Inflammatory macrophage treated with lipopolysaccharide for 4 hours (primary cell): Measurements from ENCODE around the gene RTP5.
"Not testable (repeated sequence)": the region's sequence is repeated elsewhere in the genome, so short reads cannot be mapped to it uniquely, and the experiment has no call there.

Experiments
- DNase-seq: peaks from one replicate; pipeline ENCODE4 v3.0.0-alpha.2; 2020

RTP5 gene

DNA sequence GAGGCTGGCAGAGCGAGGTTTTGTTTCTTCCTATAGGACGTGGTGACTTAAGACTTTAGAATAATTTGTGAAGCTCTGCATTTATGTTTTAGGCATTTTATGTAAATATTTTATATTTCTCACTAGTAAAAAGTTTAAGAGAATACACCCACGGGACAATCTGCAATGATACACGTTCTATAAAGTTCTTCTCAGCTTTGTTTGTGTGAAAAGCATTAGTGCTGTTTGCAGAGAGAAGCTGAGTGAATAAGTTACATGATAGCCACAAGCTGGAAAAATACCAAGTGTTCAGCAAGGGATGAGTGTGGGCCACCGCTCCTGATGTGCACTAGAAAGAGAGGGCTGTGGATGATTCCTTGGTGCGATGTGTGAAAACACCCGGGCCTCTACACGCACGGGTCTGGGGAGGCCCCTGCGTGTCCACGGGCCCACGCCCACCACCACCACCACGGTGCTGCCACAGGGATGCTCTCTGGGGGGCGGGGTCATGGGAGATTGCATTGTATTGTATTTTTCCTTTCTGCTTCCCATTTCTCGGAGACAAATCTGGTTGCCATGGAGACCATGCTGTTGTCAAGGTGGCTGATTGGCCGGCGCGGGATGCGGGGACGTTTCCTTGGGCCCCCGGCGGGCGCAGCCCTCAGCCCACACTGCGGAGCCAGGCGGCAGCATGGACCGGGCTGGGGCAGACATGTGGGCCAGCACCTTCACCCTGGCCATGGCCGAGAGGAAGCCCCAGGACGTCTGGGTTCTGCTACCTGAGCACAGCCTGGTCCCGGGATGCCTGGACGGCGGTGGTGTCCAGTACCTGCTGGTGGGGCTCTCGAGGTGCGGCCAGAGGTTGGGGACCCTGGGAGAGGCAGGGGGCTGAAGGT, at the start of gene RTP5:
Gene RTP5 (plus strand): TSS at position 643 of the 875 bp plus-strand sequence. CDS start 28 bp downstream, at position 671.
- no peak for DNase-seq

DNA sequence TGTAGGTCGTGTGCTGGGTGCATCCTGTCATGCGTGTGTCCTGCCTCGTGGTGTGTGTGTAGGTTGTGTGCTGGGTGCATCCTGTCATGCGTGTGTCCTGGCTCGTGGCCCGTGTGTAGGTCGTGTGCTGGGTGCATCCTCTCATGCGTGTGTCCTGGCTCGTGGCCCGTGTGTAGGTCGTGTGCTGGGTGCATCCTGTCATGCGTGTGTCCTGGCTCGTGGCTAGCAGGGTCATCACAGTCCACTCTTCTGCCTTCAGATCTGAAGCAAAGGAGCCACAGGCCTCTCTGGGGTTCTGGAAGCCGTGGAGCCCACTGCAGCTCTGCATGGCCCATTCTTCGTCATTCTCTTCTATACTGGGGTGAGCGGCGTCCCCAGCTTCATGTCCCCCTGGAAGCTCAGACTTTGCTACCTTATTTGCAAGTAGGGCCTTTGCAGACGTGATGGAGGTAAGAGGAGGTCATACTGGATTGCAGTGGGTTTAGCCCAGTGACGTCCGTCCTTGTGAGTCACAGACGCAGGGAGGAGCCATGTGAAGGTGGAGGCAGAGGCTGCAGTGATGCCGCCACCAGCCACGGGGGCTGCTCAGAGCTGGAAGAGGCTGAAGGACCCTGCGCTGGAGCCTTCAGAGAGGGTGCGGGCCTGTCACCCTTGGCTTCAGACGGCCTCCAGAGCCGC, 49.4 kb upstream of the RTP5 start:
- DNase-seq, result not testable (repeated sequence)

DNA sequence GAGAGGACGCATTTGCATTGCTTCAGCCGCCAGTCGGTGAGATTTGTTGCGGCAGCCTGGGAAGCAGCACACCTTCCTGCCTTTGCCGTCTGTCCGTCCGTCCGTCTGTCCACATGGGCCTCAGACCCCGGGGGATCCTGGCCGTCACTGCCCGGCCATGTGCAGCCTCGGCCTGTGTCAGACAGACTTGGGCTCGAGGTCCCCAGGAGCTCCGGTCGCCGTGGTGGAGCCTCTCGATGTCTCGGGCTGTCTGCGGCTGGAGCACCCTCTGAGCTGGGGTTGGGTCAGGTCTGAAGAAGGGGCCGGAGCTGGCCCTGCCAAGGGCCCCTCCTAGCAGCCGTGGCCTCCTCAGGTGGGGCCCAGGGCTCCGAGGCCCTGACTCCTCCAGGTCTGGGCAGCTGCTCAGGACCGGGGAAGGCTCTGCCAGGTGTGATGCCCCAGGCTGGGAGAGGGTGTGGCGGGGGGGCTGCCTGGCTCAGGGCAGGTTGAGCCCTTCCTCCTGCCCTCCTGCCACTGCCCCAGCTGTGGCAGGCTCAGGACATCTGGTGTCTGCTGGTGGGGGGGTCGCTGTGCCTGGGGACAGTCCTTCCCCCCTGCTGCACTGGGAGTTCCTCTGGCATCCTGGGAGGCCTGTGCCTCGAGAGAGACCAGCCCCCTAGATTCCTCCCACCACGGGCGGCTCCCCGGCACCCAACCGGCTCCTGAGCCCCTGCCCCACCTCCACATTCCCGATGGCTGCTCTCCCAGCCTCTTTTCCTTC, 48.7 kb upstream of the RTP5 start:
- no peak for DNase-seq

DNA sequence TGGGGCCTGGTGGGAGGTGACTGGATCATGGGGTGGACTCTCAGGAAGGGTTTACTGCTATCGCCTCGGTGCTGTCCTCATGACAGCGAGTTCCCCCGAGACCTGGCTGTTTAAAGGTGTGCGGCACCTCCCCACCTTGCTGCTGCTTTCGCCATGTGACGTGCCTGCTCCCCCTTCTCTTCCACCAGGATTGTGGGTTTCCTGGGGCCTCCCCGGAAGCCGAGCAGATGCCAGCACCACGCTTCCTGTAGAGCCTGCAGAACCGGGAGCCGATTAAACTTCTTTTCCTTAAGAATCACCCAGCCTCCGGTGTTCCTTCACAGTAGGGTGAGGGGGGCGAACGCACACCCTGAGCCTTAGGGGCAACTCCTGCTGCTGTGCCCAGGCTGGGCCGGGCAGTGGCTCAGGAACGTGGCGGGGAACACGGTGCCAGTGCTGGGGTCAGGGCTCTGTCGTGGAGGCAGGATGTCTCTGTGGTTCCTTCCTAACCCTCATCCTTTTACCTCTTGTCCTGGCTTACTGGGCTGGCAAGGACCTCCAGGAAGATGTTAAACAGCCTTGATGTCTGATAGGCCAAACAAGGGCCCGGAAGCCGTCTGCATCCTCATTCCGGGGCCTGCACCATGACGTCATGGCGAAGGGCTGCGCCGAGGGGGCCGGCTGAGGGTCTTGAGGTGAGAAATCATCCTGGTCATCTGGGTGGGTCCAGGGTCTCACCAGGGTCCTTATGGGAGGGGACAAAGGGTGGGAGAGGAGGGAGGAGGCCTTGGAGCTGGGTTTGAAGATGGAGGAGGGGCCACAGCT, 47.9 kb upstream of the RTP5 start:
- no peak for DNase-seq

- no peak for DNase-seq
Observed at GRCh38 chr2:241822264-241822623, 47.3 kb upstream of the RTP5 start.

DNA sequence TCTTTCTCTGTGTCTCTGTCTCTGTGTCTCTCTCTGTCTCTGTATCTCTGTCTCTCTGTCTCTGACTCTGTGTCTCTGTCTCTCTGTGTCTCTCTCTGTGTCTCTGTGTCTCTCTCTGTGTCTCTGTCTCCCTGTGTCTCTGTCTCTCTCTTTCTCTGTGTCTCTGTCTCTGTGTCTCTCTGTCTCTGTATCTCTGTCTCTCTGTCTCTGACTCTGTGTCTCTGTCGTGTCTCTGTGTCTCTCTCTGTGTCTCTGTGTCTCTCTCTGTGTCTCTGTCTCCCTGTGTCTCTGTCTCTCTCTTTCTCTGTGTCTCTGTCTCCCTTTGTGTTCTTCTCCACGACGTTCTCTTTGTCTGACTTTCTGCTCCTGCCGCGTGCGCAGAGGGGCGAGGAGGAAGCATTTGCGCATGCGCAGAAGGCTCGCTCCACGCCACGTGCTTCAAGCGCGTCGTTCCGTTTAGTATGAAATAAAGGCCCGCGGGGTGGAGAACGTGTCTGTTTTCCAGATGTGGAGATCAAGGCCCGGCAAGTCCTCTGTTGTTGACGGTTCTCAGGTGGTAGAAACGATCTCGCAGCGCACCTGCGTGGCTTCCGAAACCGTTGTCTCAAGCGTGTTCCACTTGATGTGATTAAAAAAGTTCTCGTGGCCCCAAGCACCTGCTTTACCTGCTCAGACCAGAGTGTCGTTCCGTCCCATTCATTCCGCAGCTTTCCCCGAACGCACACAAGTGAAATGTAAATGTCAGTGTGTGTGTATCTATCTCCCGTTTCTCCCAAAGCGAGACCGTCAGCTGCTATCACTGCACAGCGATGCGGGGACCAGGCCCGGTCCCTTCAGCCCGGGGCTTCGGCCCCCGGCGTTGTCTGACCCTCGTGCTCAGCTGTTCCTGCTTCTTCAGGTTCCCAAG, 45.7 kb upstream of the RTP5 start:
- DNase-seq, result not testable (repeated sequence)

DNA sequence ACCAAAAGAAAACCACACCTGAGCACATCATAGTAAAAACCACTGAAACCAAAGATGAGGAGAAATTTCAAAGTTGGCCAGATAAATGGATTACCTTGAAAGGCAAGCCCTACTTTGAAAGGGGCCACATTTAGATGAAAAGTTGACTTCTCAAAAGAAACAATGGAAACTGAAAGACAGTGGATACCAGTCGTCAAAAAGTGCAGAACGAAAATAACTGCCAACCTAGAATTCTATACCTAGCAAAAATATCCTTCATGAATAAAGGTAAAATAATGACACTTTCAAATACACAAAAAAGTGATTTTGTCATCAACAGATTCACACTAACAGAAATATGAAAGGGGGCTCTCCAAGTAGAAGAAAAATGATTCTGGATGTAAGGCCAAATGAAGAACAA, 42.1 kb upstream of the RTP5 start:
- DNase-seq, result no peak

DNA sequence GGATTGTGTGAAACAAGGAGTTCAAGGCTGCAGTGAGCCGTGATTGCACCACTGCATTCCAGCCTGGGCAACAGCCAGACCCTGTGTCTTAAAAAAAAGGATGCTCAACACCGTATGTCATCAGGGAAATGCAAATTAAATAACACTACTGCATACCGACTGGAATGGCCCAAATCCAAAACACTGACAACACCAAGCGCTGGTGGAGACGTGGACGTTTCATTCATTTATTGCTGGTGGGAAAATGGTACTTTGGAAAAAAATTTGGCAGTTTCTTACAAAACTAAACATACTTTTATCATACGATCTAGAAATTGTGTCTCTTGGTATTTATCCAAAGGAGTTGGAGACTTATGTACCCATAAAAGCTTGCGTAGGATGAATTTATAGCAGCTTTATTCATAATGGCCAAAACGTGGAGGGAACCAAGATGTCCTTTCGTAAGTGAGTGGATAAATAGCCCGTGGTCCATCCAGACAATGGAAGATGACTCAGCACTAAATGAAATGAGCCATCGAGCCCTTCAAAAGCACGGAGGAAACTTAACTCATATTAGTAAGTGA, 36.3 kb upstream of the RTP5 start:
- no peak for DNase-seq

DNA sequence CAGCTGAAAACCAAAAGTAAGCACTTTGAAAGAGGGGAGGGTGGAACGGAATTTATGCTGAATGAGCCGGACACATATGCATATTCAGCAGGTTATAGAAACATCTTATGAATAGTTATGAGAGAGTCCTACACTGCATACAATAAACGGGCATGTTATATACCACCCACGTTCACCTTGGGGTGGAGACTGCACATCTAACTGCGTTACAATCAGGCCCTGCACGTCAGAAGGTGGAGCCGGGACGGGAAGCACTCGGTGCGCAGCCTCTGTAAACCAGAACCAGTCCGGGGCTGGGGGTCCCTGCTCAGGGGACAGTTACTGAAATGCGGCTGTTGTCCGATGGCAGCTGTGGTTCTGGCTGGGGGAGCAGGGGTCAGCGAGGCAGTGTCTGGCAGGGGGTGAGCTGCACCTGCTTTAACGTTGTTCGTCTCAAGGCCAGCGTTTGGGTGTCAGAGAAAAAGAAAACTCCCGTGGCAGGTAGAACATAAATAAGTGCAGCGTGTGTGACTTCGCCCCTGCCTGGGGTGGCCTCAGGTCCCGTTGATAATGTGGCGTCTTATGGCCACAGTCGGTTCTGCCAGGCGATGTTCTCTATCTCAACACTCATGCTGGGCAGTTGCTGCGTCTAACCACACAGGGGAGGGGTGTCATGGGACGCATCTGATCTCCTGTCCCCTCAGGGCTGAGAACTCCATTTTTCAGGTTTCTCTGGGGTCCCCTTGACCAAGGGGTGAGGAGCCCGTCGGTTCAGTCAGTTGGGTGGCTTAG, 35.6 kb upstream of the RTP5 start:
- DNase-seq, result not testable (repeated sequence)

DNA sequence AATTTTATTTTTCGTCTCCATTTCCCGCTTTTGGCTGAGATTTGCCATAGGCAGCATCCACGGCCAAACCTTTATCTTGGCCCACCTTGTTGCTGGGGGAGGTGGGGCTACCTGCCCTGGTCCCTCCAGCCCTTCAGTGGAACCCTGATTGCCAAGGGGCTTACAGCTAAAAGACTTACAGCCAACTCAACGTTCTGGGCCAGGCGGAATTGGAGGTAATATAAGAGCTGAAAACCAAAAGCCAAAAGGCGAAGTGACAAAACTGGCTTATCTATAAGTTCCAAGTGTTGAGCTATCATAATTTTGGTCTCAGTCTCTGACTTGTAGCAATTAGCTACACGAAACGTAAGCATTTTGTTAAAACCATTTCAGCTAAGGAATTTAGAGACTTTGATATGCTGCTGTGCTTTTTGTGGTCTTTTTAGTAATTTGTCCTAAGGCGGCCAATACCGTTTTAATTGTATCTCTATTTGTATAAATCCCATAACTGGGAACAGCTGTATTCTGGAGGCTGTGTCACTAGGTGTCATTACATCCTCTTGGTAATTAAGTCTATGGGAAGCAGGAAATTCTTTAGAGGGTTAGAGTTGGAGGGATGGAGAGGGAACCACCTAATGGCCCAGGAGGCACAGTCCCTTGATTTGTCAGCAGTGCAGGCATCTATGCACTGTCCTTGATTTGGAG, 34.9 kb upstream of the RTP5 start:
- no peak for DNase-seq

DNA sequence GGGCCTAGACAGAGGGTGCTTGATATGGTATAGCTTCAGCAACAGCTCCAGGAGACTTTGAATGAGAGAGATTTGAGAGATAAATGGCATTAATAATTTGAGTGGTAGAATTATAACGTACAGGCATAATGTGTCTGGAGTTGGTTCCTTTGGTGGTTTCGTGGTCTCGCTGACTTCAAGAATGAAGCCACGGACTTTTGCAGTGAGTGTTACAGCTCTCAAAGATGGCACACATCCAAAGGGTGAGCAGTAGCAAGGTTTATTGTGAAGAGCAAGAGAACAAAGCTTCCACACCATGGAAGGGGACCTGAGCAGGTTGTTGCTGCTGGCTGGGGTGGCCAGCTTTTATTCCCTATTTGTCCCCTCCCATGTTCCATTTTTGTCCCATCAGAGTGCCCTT, 33.9 kb upstream of the RTP5 start:
- no peak for DNase-seq

- DNase-seq, result no peak
Observed at GRCh38 chr2:241836292-241836691, 33.2 kb upstream of the RTP5 start.

GRCh38 chr2:241837197-241837965, 32.1 kb upstream of the RTP5 start:
- no peak for DNase-seq

GRCh38 chr2:241841181-241842066, 28.1 kb upstream of the RTP5 start:
- no peak for DNase-seq

GRCh38 chr2:241842067-241842415, 27.5 kb upstream of the RTP5 start:
- no peak for DNase-seq

- DNase-seq, result peak; percentile 98
Observed at GRCh38 chr2:241842620-241843211, 26.8 kb upstream of the RTP5 start.

DNA sequence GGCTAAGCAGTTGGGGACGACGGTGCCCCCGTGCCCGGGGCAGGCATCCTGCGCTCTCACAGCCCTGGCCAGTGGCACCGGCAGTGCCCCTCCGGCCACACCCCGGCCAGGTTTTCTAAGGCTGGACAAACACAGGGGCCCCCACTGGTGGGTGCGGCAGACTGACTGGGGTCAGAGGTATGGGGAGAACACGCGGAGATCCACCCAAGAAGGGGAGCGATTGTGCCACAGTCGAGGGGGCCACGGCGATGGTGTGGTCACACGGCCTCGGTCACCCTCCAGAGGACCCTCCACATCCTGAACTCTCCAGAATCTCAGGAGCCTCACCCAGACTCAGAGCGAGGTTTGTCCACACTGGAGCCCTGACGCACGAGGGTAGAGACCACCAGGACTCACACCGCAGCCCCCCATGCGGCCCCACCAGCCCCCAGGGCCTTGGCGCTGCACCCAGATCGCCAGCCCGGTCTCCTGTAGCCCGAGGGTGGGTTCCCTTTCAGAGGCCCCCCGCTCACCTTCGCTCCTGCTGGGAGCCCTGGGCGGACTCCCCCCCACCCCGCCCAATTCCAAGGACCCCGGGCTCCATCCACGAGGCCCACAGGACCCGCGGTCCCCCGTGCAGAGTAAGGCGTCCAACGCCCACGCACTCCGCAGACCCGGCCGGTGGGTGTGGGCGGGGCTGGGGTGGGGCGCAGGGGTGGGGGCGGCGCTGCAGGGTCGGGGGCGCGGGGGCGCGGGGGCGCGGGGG, 26.0 kb upstream of the RTP5 start:
- DNase-seq, result no peak
